Measurements from ENCODE around the gene SIX2. TPM values are rescaled to one million over a fixed set of nuclear protein-coding genes. Genes with fewer than 3 reads are reported as not detected.

The SIX2 gene
- total RNA-seq, 1 donor from 2014 or later = 7.4 TPM

- Mint-ChIP-seq H3K36me3 (ENCODE audit: low read depth, unreplicated experiment) (no peaks in the 10 kb centered on the region), H3K9me3 (ENCODE audit: unreplicated experiment) (no peaks in the 10 kb centered on the region), H3K4me3 (ENCODE audit: unreplicated experiment) (no peak overlapping the region), H3K4me1 (ENCODE audit: low read depth, unreplicated experiment) (peaks cover 3% of the 10 kb centered on the region), H3K27me3 (ENCODE audit: low read depth, unreplicated experiment) (peaks cover 25% of the 10 kb centered on the region), H3K27ac (ENCODE audit: unreplicated experiment) (no peak overlapping the region)
- Histone ChIP-seq H3K27ac (ENCODE audit: low read depth, low read length) (no peak overlapping the region), H3K4me3 (ENCODE audit: insufficient read depth, low read depth, low read length) (no peak overlapping the region), H3K9me3 (ENCODE audit: insufficient read depth, low read depth, low read length) (no peaks in the 10 kb centered on the region), H3K79me2 (ENCODE audit: insufficient read depth, low read length) (no peaks in the 10 kb centered on the region), H3K36me3 (ENCODE audit: insufficient read depth, low read length) (no peaks in the 10 kb centered on the region), H3K4me1 (ENCODE audit: insufficient read depth, low read length) (peaks cover 8% of the 10 kb centered on the region), H4K20me1 (ENCODE audit: insufficient read depth, low read length) (no peaks in the 10 kb centered on the region), H3K9ac (ENCODE audit: low read length) (no peak overlapping the region), H2AFZ (ENCODE audit: low read depth, low read length) (no peak overlapping the region), H3K27me3 (ENCODE audit: insufficient read depth, low read length) (no peaks in the 10 kb centered on the region), H3K4me2 (ENCODE audit: low read length) (no peak overlapping the region)
- no peak for DNase-seq (ENCODE audit: low read depth)
- no peak for FAIRE-seq
- TF ChIP-seq EZH2 (IDR thresholded peaks at IDR 0.05; ENCODE audit: insufficient read depth, low read length) (no peak), CTCF (IDR thresholded peaks at IDR 0.05; ENCODE audit: insufficient read depth, low read depth, low read length) (no peak)
These were observed 41.4 kb downstream of the SIX2 start for GRCh38 chr2:44967727-44968432.

- no peaks in the 10 kb centered on the region for H3K36me3 ChIP-seq (ENCODE audit: insufficient read depth, low read length)
- H3K4me3 ChIP-seq (ENCODE audit: insufficient read depth, low read depth, low read length) = no peak overlapping the region
- DNase-seq (ENCODE audit: low read depth) = no peak
- no peak overlapping the region for H3K9ac ChIP-seq (ENCODE audit: low read length)
- H4K20me1 ChIP-seq (ENCODE audit: insufficient read depth, low read length) = no peaks in the 10 kb centered on the region
- no peak for TF ChIP-seq CTCF (IDR thresholded peaks at IDR 0.05; ENCODE audit: insufficient read depth, low read depth, low read length)
- TF ChIP-seq EZH2 (IDR thresholded peaks at IDR 0.05; ENCODE audit: insufficient read depth, low read length) = no peak
- no peaks in the 10 kb centered on the region for H3K9me3 ChIP-seq (ENCODE audit: insufficient read depth, low read depth, low read length)
- H3K4me1 Mint-ChIP-seq (ENCODE audit: low read depth, unreplicated experiment) = peaks cover 3% of the 10 kb centered on the region
- FAIRE-seq = no peak
- H3K4me3 Mint-ChIP-seq (ENCODE audit: unreplicated experiment) = no peak overlapping the region
- H3K4me2 ChIP-seq (ENCODE audit: low read length) = no peak overlapping the region
- H3K36me3 Mint-ChIP-seq (ENCODE audit: low read depth, unreplicated experiment) = no peaks in the 10 kb centered on the region
- peaks cover 28% of the 10 kb centered on the region for H3K27me3 Mint-ChIP-seq (ENCODE audit: low read depth, unreplicated experiment)
- H3K4me1 ChIP-seq (ENCODE audit: insufficient read depth, low read length) = peaks cover 8% of the 10 kb centered on the region
- H3K27me3 ChIP-seq (ENCODE audit: insufficient read depth, low read length) = no peaks in the 10 kb centered on the region
- no peak overlapping the region for H3K27ac ChIP-seq (ENCODE audit: low read depth, low read length)
- no peaks in the 10 kb centered on the region for H3K79me2 ChIP-seq (ENCODE audit: insufficient read depth, low read length)
- H2AFZ ChIP-seq (ENCODE audit: low read depth, low read length) = no peak overlapping the region
- H3K27ac Mint-ChIP-seq (ENCODE audit: unreplicated experiment) = no peak overlapping the region
- H3K9me3 Mint-ChIP-seq (ENCODE audit: unreplicated experiment) = no peaks in the 10 kb centered on the region
These were observed 42.2 kb downstream of the SIX2 start for GRCh38 chr2:44967056-44967455.

- no peak overlapping the region for H2AFZ ChIP-seq (ENCODE audit: low read depth, low read length)
- H3K27ac ChIP-seq (ENCODE audit: low read depth, low read length) = no peak overlapping the region
- no peak overlapping the region for H3K9ac ChIP-seq (ENCODE audit: low read length)
- H3K4me2 ChIP-seq (ENCODE audit: low read length) = no peak overlapping the region
- H4K20me1 ChIP-seq (ENCODE audit: insufficient read depth, low read length) = no peaks in the 10 kb centered on the region
- Mint-ChIP-seq H3K27ac (ENCODE audit: unreplicated experiment) (no peak overlapping the region), H3K9me3 (ENCODE audit: unreplicated experiment) (no peaks in the 10 kb centered on the region), H3K36me3 (ENCODE audit: low read depth, unreplicated experiment) (no peaks in the 10 kb centered on the region), H3K4me3 (ENCODE audit: unreplicated experiment) (no peak overlapping the region), H3K27me3 (ENCODE audit: low read depth, unreplicated experiment) (peaks cover 24% of the 10 kb centered on the region), H3K4me1 (ENCODE audit: low read depth, unreplicated experiment) (peaks cover 3% of the 10 kb centered on the region)
- no peak overlapping the region for H3K4me3 ChIP-seq (ENCODE audit: insufficient read depth, low read depth, low read length)
- no peaks in the 10 kb centered on the region for H3K36me3 ChIP-seq (ENCODE audit: insufficient read depth, low read length)
- FAIRE-seq = no peak
- H3K9me3 ChIP-seq (ENCODE audit: insufficient read depth, low read depth, low read length) = no peaks in the 10 kb centered on the region
- H3K27me3 ChIP-seq (ENCODE audit: insufficient read depth, low read length) = no peaks in the 10 kb centered on the region
- TF ChIP-seq EZH2 (IDR thresholded peaks at IDR 0.05; ENCODE audit: insufficient read depth, low read length) (no peak), CTCF (IDR thresholded peaks at IDR 0.05; ENCODE audit: insufficient read depth, low read depth, low read length) (no peak)
- DNase-seq (ENCODE audit: low read depth) = no peak
- H3K79me2 ChIP-seq (ENCODE audit: insufficient read depth, low read length) = no peaks in the 10 kb centered on the region
- H3K4me1 ChIP-seq (ENCODE audit: insufficient read depth, low read length) = no peaks in the 10 kb centered on the region
These were observed 43.6 kb downstream of the SIX2 start for GRCh38 chr2:44965684-44966083.
